Measurements from ENCODE around the gene TSBP1.

DNA sequence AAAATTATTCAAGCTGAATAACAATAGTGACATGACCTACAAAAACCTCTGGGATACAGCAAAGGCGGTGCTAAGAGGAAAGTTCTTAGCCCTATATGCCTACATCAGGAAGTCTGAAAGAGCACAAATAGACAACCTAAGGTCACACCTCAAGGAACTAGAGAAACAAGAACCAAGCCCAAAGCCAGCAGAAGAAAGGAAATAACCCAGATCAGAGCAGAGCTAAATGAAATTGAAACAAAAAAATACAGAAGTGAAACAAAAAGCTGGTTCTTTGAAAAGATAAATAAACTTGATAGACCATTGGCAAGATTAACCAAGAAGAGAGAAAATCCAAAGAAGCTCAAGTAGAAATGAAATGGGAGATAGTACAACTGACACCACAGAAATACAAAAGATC lies 100.3 kb downstream of the TSBP1 start:
- no peak for TF ChIP-seq POLR2A (IDR thresholded peaks at IDR 0.05)
- TF ChIP-seq, protein P1, sequence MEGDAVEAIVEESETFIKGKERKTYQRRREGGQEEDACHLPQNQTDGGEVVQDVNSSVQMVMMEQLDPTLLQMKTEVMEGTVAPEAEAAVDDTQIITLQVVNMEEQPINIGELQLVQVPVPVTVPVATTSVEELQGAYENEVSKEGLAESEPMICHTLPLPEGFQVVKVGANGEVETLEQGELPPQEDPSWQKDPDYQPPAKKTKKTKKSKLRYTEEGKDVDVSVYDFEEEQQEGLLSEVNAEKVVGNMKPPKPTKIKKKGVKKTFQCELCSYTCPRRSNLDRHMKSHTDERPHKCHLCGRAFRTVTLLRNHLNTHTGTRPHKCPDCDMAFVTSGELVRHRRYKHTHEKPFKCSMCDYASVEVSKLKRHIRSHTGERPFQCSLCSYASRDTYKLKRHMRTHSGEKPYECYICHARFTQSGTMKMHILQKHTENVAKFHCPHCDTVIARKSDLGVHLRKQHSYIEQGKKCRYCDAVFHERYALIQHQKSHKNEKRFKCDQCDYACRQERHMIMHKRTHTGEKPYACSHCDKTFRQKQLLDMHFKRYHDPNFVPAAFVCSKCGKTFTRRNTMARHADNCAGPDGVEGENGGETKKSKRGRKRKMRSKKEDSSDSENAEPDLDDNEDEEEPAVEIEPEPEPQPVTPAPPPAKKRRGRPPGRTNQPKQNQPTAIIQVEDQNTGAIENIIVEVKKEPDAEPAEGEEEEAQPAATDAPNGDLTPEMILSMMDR (IDR thresholded peaks at IDR 0.05) = no peak

Measured in sigmoid colon (tissue), 3 donors.